ENCODE results near the gene KLHDC8A. TPM values are rescaled to one million over a fixed set of nuclear protein-coding genes. Genes with fewer than 3 reads are reported as not detected.

KLHDC8A gene
- total RNA-seq, 1 experiment from 2014 or later = 0.49 TPM

- TF ChIP-seq YY1 (IDR thresholded peaks at IDR 0.05; ENCODE audit: extremely low read depth, insufficient replicate concordance, low read depth, low read length) (peak; percentile 69), CEBPB (IDR thresholded peaks at IDR 0.05; ENCODE audit: low read depth) (no peak)
These were observed 21.0 kb downstream of the KLHDC8A start (continued) for GRCh38 chr1:205335692-205336091.

- Histone ChIP-seq H3K79me2 (ENCODE audit: insufficient read depth, low read length) (no peaks in the 10 kb centered on the region), H3K27ac (ENCODE audit: low read depth, low read length) (no peak overlapping the region), H3K9ac (ENCODE audit: low read length) (no peak overlapping the region), H3K36me3 (ENCODE audit: control insufficient read depth in 1 of 2, insufficient read depth in 2 of 2, low read length in 2 of 2) (no peaks in the 10 kb centered on the region), H3K4me1 (ENCODE audit: control insufficient read depth in 1 of 2, insufficient read depth in 2 of 2, low read length in 2 of 2) (peaks cover 3 to 4% of the 10 kb centered on the region in 2 experiments; a peak in 3 of 4 replicates), H4K20me1 (ENCODE audit: insufficient read depth) (no peaks in the 10 kb centered on the region), H3K9me3 (ENCODE audit: control insufficient read depth in 1 of 2, insufficient read depth in 1 of 2, low read depth in 1 of 2, low read length in 2 of 2) (no peaks in the 10 kb centered on the region), H3K4me3 (replicated peaks in 1 of 2; ENCODE audit: low read depth in 1 of 2, low read length in 2 of 2) (no peak overlapping the region), H3K9me2 (ENCODE audit: insufficient read depth) (no peaks in the 10 kb centered on the region), H3K27me3 (ENCODE audit: insufficient read depth, low read length) (no peaks in the 10 kb centered on the region), H3K4me2 (ENCODE audit: low read length) (no peak overlapping the region), H2AFZ (ENCODE audit: low read depth, low read length, poor library complexity, severe bottlenecking) (no peak overlapping the region)
- ChIA-PET POLR2A (interaction anchor here (0.6 kb wide), 1 partner anchor 31 kb away, joined by 3 read pairs; no protein-coding TSS in a partner anchor), RAD21 (ENCODE audit: low non-redundant PET in 1 of 2, low total read pairs in 2 of 2, uncharacterized antibody in 2 of 2, unreplicated experiment in 2 of 2) (interaction anchor here in 1 of 2 experiments (2.3 kb wide), 1 partner anchor 59 kb away, joined by 5 read pairs; no protein-coding TSS in a partner anchor), CTCF (interaction anchor here (1.1 to 1.9 kb wide), 4 partner anchors 22 to 192 kb away, joined by 4 to 10 read pairs (median 7); no protein-coding TSS in a partner anchor)
- no peak for TF ChIP-seq RAD21 (IDR thresholded peaks at IDR 0.05; ENCODE audit: low read depth)
- no peak for TF ChIP-seq MAX (IDR thresholded peaks at IDR 0.05)
- no peak for TF ChIP-seq POLR2AphosphoS5 (IDR thresholded peaks at IDR 0.05; ENCODE audit: low read depth, low read length)
- no peak for TF ChIP-seq JUND (IDR thresholded peaks at IDR 0.05)
- TF ChIP-seq ATF3 (IDR thresholded peaks at IDR 0.05) = no peak
- TF ChIP-seq CTCF (IDR thresholded peaks at IDR 0.05 in 2 of 3, conservative IDR thresholded peaks at IDR 0.05 in 1 of 3; ENCODE audit: borderline replicate concordance in 1 of 3, insufficient read depth in 1 of 3, low read depth in 2 of 3, low read length in 2 of 3) = no peak
- ATAC-seq = no peak
- BruUV-seq (replicated peaks) = no TSS peak
- intact Hi-C loops (cut with micrococcal nuclease) = no loop called here
- no peak for DNase-seq (ENCODE audit: low read depth, low spot score)
These were observed 24.5 kb downstream of the KLHDC8A start for GRCh38 chr1:205332015-205332791.
